ENCODE results near the gene ABCC4. TPM values are rescaled to one million over a fixed set of nuclear protein-coding genes. Genes with fewer than 3 reads are reported as not detected.

ABCC4 gene
- total and polyA plus RNA-seq, 8 donors = 24.7 to 60.9 (median 43.1) TPM

DNA sequence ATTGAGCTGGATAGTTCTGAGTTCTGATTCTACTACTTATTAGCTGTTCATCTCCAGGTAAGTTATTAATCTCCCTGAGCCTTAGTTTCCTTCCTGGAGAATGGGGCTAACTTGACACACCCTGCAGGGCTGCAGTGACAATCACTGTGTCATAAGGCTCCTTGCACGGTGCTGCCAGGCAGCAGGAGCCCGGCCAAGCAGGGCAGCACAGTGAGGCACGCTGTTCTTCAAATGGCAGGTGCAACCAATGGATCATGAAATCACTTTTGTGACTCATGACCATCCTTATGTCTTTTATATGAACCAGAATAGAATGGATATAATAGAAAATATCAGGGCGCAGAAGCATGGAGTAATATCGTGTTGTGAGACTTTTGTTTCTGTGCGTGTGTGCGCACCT, 242.6 kb downstream of the ABCC4 start:
- no peaks in the 10 kb centered on the region for H3K4me1 ChIP-seq
- no peak for DNase-seq
- H3K9me3 ChIP-seq = no peaks in the 10 kb centered on the region
- TF ChIP-seq, protein P1, sequence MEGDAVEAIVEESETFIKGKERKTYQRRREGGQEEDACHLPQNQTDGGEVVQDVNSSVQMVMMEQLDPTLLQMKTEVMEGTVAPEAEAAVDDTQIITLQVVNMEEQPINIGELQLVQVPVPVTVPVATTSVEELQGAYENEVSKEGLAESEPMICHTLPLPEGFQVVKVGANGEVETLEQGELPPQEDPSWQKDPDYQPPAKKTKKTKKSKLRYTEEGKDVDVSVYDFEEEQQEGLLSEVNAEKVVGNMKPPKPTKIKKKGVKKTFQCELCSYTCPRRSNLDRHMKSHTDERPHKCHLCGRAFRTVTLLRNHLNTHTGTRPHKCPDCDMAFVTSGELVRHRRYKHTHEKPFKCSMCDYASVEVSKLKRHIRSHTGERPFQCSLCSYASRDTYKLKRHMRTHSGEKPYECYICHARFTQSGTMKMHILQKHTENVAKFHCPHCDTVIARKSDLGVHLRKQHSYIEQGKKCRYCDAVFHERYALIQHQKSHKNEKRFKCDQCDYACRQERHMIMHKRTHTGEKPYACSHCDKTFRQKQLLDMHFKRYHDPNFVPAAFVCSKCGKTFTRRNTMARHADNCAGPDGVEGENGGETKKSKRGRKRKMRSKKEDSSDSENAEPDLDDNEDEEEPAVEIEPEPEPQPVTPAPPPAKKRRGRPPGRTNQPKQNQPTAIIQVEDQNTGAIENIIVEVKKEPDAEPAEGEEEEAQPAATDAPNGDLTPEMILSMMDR (IDR thresholded peaks at IDR 0.05) = no peak
- no peaks in the 10 kb centered on the region for H3K27me3 ChIP-seq
- peaks cover 0 to 4% of the 10 kb centered on the region in 2 donors for H3K36me3 ChIP-seq
- H3K4me3 ChIP-seq = no peak overlapping the region
- H3K27ac ChIP-seq = no peak overlapping the region
- intact Hi-C loops (cut with DNase I) = no loop called here
- no peak for ATAC-seq

DNA sequence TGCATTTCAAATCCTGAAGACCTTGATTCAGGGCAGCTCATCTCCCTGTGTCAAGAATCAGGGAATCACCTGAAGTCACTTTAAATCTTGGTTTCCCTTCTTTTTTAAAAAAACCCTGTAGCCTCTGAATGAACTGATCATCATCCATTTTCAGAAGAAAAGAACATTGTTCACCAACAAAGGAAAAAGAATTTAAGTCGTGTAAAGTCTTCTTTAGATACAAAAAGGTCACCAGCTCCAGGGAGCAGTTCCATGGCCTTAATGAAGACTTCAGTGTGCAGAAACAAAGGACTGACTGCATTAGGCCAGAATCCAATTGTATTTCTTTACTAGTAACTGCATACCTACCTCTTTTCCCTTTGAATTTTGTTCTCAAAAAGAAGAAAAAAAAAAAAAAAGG, 245.0 kb downstream of the ABCC4 start:
- ATAC-seq (no peak), DNase-seq (no peak)
- no peaks in the 10 kb centered on the region for H3K9me3 ChIP-seq
- H3K4me1 ChIP-seq = no peaks in the 10 kb centered on the region
- no peak overlapping the region for H3K27ac ChIP-seq
- TF ChIP-seq, protein P1 (IDR thresholded peaks at IDR 0.05) = no peak
- H3K4me3 ChIP-seq = no peak overlapping the region
- intact Hi-C loops (cut with DNase I) = no loop called here
- no peaks in the 10 kb centered on the region for H3K27me3 ChIP-seq
- H3K36me3 ChIP-seq = peaks cover 0 to 4% of the 10 kb centered on the region in 2 donors

DNA sequence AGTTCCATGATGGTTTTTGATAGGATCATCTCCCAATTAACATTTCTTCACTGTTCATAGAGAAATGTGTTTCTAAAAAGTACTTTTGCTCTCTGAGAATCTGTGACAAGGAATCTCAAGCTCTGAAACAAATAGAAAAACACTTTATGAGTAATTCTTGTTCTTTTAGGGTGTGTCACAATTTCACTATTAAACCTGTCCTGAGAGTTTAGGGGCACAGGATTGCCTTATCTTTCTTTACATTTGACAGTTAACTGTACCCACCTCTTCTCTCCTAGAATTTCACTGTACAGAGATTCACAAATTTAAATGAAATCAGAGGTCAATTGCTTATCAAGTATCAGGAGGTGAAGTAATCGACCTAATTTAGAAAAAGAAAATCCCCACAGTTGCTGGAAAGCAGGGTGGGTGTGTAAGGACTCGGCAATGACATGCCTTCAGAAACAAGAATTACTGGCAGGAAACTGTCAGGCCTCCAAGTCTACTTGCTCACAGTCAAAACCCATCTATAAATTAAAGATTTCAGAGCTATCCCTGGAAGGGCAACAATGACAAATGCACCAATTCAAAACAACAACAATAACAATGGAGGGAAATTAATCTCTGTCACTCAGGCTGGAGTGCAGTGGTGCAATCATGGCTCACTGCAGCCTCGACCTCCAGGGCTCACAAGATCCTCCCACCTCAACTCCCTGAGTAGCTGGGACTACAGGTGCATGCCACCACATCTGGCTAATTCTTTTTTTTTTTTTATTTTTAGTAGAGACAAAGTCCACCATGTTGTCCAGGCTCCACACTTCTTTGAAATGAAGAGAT, 250.2 kb downstream of the ABCC4 start:
- DNase-seq = no peak
- intact Hi-C loops (cut with DNase I) = no loop called here
- Histone ChIP-seq H3K4me1 (no peaks in the 10 kb centered on the region), H3K4me3 (no peak overlapping the region), H3K27me3 (no peaks in the 10 kb centered on the region), H3K36me3 (no peaks in the 10 kb centered on the region), H3K27ac (no peak overlapping the region), H3K9me3 (no peaks in the 10 kb centered on the region)
- TF ChIP-seq, protein P1 (IDR thresholded peaks at IDR 0.05) = no peak
- no peak for ATAC-seq

DNA sequence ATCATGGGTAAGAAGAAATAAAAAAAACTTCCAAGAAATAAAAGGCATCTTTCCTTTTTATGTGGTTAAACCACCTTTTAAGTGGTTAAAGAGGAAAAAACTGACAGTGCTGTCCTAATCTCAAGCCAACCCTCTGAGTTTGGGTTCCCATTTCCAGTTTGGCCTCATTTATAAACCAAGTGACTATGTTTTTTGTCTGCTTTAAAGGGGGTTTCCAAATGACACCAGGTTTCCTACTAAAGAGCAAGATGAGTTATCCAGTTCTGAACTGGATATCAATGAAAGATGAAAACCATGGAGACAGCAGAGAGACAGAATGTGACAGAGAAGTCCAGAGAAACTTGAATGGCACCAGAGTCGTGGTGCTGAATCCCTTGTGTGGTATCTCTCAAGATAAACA, 251.5 kb downstream of the ABCC4 start:
- no peak for ATAC-seq
- TF ChIP-seq, protein P1 (IDR thresholded peaks at IDR 0.05) = no peak

DNA sequence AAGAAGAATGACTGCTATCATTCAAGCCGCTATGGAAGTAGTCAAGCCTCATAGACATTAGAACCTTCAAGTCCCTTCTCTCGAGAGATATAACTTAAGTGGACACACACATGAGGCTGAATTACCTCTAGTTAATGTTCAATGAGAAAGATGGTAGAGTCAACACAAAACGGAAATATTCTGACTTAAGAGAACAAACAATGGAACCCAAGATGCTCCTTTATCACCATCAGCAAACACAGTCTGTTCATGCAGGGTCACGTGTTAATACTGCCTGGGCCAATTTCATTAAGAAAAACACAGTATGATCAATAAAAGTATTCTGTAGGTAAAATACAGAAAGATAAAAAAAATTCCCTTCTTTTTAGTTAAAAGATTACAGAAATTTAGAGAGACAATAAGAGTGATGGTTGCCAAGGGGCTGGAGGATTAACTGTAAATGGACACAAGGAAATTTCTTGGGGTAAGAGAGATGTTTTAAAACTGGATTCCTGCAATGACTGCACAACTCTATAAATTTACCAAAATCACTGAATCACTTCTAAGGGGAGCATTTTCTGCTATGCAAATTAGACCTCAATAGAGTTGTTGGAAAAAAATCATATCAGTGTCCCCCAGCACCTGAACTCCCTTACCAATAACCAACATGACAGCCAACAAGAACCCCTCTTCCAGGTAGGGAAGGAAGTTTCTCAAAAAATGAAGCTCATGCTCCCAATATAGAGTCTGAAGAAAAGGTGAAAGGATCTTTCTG, 256.6 kb downstream of the ABCC4 start:
- TF ChIP-seq, protein P1 (IDR thresholded peaks at IDR 0.05) = no peak
- H3K27me3 ChIP-seq = no peaks in the 10 kb centered on the region
- no peak overlapping the region for H3K27ac ChIP-seq
- H3K4me3 ChIP-seq = no peak overlapping the region
- no peaks in the 10 kb centered on the region for H3K9me3 ChIP-seq
- ATAC-seq (no peak), DNase-seq (no peak)
- intact Hi-C loops (cut with DNase I) = no loop called here
- peaks cover 0 to 23% of the 10 kb centered on the region in 2 donors for H3K36me3 ChIP-seq
- H3K4me1 ChIP-seq = no peaks in the 10 kb centered on the region

More for the DNA sequence above, 251.5 kb downstream of the ABCC4 start:
- H3K27me3 ChIP-seq = no peaks in the 10 kb centered on the region
- no peak overlapping the region for H3K4me3 ChIP-seq
- no peaks in the 10 kb centered on the region for H3K4me1 ChIP-seq
- no peak overlapping the region for H3K27ac ChIP-seq
- H3K9me3 ChIP-seq = no peaks in the 10 kb centered on the region
- no peak for DNase-seq
- no peaks in the 10 kb centered on the region for H3K36me3 ChIP-seq
- intact Hi-C loops (cut with DNase I) = no loop called here

Measured in left lung (tissue), 10 donors.